Spleen (tissue), 7 donors: ENCODE measurements around the gene SAC3D1.

Experiments used
- CTCF ChIP-seq, 11 experiments: fragments of 200-600 bp in 7 of 11; fragments of 450-650 bp in 4 of 11; sonication (generic) in 4 of 11; IDR thresholded peaks in 8 of 11; conservative IDR thresholded peaks in 3 of 11; 1 replicate in 7 of 11; 2 replicates in 4 of 11; pipeline versions ENCODE4 v1.4.0 to v1.8.0; 2016 to 2021; ENCODE audit warnings: antibody characterized with exemption in 11 of 11, inconsistent platforms in 4 of 11, mild to moderate bottlenecking in 1 of 11
- POLR2A ChIP-seq, 3 donors: fragments of 450-650 bp; IDR thresholded peaks; one replicate each; pipeline ENCODE4 v1.5.1; 2017; ENCODE audit warnings: antibody characterized with exemption in 3 of 3, mild to moderate bottlenecking in 1 of 3
- donor health status: DM: no; HTN: no; CAD: no; lungs with moderate emphysema.
- donor health status: DM: no; HTN: no; CAD: no.
- donor health status: DM: no; HTN: no; CAD: no.

DNA sequence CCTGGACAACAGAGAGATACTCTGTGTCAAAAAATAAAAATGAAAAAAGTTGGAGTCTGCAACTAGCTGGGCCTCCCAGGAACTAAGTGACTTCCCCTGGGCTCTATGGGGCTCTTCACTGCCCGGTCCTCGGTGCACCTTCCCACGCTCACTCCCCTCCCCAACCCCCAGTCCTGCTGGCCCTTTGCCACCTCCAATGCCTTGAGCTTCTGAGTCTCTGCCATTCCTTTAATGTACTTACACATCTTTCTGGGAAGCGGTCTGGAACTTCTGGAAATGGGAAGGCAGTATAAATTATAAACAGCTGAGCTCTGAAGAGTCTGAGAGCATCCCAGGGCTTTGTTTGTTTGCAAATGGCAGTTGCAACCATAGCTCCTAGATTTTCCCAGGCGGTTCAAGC is 38.3 kb upstream of the SAC3D1 start:
- no peak for TF ChIP-seq POLR2A (IDR thresholded peaks at IDR 0.05)
- no peak for TF ChIP-seq CTCF (IDR thresholded peaks at IDR 0.05 in 8 of 11, conservative IDR thresholded peaks at IDR 0.05 in 3 of 11)
